CD1c-positive myeloid dendritic cell (primary cell): ENCODE measurements around the gene BIN1.
"Not testable (repeated sequence)": the region's sequence is repeated elsewhere in the genome, so short reads cannot be mapped to it uniquely, and the experiment has no call there.

Experiments
- DNase-seq: peaks from one replicate; pipeline ENCODE4 v3.0.0-alpha.2; 2016; ENCODE audit errors: extremely low spot score

BIN1 gene

DNA sequence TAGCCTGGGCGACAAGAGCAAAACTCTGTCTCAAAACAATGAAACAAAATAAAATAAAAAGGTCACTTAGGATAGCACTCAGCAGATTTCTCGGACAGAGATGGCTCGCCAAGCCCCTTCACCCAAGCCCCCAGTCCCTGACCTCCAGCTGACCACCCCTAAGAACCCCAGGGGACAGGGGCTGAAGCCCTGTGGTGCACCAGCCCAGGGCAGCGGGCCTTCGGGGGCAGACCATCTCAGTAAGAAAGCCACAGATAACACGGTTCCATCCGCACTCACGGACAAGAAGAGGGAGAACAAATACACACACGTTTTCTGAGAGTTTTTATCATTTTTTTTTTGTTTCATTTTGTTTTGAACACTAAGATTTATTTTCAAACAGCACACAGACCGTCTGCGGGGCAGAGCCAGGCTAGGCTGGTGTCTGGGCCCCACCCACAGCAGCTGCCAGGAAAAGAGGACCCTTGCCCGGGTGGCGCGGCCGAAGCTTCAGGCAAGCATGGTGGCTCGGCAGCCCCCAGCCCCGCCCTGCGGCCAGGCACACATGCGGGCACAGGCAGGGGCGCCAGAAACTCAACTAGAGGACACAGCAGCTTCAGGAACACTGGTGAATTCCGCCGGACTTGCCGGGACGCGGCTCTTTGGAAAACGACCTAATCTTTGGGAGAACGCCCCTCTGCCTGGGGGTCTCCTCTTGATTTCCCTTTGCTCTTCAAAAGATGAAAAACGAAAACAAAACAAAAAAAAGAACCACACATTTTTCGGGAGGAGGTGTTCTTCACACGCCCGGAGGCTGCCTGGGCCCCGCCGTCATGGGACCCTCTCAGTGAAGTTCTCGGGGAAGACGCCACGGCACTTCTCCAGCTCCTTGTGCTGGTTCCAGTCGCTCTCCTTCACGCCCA lies 59.0 kb downstream of the BIN1 start:
- no peak for DNase-seq

DNA sequence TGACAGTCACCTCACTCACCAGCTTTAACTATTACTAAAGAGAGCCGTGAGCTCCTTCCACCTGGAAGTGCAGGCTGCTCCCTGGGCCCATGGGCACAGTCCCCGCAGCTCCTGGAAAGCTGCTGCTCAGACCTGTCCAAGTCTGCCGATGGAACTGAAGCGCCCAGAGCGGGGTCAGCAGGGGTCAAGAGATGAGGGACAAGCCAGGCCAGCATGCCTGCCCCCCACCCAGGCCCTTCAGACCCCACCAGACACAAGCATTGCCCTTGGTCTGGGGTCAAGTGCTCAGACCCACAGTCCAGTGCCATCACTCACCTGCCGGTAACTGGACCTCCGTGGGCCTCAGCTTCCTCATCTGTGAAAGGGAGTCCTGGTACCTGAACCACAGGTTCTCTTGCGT lies 59.9 kb downstream of the BIN1 start:
- DNase-seq: no peak

DNA sequence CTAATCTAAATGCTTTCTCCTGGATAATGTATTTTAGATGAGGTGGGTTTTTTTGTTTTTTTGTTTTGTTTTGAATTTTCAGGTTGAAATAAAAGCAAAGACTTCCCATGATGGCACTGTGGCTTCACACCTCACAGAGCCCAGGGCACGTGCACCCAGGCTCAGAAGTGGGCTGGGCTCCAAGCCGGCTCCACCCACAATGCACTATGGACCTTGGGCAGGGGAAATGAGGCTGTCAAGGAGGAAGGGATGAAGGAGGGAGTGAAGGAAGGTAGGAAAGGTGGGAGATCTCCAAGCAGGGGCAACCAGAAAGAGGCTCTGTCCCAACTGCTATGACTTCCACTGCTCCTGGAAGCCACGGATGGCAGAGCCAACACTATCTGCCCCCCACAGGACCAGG lies 60.4 kb downstream of the BIN1 start:
- no peak for DNase-seq

DNA sequence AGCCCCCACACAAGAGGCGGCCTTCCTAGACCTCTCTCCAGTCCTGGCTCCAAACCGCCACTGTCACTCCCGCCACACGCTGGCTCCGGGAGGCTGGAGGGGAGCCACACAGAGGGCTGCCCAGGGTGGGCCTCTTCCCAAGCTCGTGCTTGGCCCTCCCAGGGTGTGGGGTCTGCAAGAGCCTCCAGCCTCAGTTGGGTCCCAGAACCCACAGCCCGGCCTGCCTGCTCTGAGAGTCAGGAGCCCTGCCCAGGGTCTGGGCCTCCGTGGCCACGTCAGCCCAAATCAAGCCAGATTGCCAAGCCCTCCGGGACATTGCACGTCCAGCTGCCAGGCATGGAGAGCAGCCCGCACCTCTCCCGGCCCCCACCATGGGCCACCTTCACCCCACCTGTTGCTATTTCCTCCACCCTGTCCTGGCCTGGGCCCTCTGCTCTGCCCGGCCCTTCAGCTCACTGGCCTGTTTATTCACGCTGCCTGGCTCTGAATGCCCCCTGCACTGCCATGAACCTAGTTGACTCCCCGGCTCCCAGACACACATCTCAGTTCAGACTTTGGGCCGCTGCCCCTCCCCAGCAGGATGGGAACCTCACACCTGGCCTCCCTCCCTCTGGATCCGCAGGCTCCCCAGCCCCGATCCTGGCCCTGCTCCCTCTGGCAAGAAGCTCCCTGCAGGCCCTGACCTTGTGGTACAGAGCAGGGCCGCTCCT lies 61.0 kb downstream of the BIN1 start:
- no peak for DNase-seq

DNA sequence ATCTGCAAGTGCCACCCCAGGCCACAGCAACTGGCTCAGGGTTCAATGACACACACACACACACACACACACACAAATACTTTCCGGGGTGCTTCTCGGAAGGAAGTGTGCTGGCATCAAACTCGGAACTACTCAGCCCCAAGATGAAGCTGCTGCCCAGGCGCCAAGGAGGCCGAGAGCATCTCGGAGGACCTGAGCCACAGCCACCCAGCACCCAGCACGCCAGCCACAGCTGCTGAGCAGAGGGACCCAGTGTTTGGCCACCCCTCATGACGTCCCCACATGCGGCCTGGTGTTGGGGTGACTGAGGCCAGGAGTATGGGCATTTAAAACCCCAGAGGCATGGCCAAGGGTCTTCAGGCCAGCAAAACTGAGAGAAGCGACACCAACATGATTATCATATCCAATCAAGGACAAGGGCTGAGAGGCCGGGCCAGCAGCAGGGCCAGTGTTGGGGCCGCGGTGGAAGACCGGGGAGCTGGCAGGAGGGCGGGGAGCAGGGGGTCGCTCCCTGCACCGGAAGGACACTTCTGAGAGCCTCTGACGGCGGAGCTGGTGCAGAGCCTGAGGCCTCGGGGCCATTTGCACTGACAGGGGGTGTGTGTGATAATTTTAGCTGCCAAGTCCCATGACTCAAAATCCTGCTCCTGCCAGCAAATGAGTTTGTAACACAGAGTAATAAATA lies 61.8 kb downstream of the BIN1 start:
- no peak for DNase-seq

DNA sequence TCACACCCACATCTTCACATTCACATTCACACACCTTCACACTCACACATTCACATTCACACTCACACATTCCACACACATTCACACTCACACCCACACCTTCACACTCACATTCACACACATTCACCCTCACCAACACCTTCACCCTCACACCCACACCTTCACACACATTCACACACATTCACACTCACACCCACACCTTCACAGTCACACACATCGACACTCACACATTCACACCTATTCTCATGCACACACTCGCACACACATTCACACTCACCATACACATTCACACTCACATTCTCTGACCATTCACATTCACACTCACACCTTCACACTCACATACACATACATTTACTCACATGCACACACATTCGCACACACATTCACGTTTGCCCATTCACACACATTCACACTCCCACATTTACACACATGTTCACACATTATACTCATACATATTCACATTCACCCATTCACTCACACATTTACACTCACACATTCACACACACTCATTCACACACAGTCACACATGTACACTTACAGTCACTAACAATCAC lies 62.7 kb downstream of the BIN1 start:
- DNase-seq: no peak

DNA sequence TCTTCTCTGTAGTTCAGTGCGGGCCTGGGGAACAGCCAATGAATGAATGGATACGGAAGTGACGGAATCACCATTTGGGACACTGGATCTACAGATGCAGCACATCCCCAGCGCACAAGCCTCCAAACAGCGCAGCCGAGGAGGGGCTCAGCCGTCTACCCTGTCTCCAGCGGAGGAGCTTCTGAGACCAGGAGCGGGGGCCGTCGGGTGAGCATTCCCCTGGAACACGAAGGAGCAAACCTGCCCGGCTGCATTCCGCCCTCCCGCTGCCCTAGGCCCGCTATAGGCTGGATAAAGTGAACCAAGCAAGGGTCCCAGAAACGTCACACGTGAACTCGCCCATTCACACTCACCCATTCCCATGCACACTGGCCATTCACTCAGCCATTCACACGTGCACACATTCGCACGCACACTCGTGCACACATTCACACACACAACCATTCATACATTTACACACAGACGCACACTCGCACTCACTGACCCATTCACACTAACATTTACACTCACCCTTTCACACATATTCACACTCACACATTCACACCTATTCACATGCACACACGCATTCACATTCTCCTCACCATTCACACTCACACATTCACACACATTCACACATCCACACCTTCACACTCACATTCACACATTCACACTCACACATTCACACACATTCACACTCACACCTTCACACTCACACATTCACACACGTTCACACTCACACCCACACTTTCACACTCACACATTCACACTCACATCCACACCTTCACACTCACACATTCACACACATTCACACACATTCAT lies 63.4 kb downstream of the BIN1 start:
- DNase-seq: no peak

DNA sequence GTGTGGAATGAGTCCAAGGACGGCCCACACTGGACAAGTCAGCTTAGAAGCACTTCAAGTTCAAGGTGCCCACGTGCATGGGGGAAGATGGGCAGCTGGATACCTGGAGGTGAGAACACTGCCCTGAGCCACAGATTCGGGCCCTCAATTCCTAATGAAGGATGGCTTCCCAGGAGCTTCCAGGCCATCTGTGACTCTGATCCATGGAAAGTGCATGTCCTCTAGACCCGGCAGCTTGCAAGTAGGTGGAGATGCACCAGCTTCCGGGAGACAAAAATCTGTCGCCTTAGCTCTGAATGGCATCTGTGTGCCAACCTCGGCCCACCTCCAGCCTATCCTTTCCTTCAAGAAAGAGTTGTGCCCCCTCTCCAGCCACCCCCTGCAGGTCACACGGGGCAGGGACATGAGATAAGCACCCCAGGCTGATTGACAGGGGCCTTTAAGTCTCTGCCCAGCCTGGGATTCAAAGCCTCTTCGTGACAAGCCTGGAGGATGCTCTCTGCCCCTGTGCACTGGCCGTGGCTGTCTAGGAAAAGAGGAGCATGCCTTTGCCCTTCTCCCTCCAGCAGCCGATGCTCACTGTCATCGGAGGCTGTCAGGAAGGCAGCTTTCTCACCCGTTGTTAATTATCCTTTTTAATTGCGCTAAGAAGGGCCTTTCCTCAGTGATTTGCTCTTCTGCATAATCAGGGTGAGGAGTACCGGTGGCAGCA lies 65.5 kb downstream of the BIN1 start:
- no peak for DNase-seq

DNA sequence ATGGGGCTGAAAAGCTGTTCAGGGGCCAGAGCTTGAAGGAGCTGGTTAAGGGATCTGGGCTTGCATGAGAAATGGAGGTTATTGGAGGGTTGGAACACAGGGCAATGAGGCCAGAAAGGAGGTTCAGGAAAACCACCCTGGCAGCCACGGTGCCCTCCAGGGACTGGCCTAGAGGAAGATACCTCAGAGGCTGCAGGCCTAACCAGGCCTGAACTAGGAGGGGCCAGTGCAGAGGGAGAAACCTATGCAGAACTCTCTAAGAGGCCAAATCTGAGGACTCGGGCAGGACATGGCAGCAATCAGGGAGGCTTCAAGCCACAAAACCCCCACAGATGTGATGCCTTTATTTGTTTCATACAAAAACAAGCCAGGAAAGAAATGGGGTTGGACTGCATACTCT lies 66.8 kb downstream of the BIN1 start:
- no peak for DNase-seq

DNA sequence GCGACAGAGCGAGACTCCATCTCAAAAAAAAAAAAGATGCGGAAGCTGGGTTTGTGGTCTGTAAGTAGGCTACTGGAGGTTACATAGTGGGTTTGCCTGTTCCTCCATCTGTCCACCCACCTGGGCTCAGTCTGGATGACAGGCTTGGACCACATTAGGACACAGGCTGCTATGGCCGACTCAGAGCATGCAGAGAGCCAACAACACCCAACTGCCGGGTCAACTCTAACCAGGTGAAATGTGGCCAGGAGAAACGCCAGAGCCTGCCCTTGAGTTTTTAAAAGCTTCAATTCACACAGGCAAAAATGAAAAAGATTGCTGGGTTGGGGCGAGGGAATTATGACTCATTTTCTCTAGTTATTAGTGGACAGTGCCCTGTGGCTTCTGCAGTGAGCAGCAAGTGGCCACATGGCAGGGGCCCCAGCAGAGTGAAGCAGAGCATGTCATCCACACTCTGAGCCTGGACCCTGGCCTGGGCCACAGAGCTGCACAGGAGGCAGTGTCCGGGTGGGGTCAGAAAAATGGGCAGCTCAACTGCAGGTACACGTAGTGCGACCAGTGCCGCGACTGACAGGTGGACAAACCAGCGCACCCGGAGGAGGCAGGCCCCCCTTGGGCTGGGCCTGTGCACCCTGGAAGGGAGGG lies 67.4 kb downstream of the BIN1 start:
- DNase-seq: no peak

DNA sequence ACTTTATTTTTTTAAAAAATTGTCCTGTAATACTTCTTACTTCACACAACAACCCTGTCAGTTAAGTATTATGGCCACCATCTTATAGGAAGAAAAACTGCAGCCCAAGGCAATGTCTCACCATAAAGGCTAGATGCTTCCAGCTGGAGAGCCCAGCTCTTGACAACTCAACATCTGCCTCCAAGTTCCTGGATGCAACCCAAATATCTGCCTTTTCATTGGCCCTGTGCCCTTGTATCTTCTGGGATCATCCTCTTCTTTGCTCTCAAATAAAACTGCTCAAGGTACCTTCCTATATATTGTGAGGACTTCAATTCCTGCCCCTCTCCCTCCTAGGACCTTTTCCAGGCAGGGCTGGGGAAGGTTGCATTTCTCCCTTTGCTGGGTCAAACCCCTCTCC lies 69.5 kb downstream of the BIN1 start:
- no peak for DNase-seq

DNA sequence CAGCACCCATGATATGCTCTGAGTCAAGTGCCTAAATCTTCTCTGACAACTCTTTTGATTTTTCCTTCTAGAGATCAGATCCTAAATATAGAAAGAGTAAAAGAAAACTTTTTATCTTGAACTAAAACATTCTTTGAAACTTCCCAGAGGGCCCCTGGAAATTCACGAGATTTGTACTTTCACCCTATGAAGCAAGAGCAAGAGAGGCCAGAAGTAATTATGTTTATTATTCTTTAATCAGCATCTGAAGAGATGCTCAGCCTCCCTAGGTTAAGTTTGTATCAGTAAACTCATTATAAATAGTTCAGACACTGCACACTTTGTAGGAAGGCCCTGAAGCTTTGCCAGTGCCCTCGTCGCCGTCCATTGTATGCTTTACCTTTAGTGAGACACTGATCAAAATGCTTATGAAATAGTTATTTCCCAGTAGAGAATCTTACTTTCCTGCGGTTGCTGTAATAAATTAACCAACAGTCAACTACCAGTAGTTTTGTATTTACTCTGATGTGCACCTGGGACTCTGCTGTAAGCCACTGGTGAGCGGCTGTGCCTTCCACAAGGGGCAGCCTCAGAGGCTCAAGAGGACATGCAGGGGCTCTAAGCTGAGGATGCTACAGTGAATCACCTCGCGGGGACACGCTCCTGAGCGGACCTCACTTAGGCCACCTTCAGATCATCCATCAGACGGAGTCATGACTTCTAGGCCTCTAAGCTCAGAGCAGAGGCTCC lies 71.9 kb downstream of the BIN1 start:
- DNase-seq: no peak

DNA sequence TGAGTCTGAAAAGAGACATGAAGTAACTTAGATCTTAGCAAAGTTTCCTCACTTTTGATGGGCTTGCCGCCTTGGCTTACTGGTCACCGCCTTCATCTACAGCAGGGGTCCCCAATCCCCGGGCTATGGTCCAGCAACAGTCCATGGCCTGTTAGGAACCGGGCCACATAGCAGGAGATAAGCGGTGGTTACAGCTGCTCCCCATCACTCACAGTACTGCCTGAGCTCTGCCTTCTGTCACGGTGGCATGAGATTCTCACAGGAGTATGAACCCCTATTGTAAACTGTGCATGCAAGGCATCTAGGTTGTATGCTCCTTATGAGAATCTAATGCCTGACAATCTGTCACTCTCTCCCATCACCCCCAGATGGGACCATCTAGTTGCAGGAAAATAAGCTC lies 72.9 kb downstream of the BIN1 start:
- no peak for DNase-seq

DNA sequence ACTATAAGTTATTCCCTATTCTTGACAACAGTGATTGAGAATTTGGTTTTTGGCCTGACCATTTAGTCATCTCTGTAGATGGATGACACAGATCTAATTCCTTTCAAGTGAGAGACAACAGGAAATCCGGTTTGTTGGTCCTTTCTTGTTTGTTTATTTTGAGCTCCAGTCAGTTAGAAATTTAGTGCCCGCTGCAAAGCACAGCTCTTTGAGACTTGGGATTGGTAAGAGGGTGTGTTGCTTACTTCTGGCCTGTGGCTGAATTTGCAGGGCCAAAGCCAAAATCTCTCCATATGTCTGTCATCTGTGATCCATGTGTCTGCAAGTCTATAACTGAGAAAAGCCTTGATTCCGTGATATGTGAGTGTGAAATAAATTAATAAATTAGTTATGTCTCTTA lies 74.3 kb downstream of the BIN1 start:
- DNase-seq: no peak

DNA sequence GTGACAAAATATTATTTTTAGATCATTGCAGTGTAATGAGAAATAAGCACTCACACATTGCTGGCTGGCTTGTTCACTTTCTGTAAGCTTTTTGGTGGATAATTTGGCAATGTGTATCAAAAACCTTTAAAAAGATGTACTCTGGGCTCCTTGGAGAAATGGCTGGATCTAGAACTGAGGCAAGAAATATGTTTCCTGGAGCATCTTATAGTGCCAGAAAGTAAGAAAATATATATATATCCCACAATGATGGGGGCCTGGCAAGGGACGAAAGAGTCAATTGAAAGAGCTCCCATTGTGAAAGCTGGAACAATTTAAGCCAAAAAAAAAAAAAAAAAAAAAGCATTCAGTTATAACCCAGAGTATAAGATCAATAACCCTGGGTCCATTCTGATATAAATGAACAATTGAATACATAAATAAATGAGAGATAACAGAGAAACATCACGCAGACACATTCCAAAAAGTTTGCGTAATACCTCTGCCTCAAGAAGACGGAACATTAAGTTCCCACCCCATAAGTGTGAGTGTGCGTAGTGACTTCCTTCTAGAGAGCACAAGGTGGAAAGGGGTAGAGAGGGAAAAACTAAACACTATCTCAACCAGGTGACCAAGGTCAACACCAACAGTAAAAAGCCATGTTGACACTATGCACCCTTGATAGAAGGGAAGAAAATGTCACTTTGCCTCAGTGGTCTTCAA lies 77.5 kb downstream of the BIN1 start:
- no peak for DNase-seq

DNA sequence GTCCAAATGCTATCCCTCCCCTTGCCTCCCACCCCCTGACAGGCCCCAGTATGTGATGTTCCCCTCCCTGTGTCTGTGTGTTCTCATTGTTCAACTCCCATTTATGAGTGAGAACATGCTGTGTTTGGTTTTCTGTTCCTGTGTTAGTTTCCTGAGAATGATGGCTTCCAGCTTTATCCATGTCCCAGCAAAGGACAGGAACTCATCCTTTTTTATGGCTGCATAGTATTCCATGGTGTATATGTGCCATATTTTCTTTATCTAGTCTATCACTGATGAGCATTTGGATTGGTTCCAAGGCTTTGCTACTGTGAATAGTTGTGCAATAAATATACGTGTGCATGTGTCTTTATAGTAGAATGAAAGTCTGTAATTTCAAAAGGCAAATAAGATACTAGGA lies 78.2 kb downstream of the BIN1 start:
- not testable (repeated sequence) for DNase-seq

DNA sequence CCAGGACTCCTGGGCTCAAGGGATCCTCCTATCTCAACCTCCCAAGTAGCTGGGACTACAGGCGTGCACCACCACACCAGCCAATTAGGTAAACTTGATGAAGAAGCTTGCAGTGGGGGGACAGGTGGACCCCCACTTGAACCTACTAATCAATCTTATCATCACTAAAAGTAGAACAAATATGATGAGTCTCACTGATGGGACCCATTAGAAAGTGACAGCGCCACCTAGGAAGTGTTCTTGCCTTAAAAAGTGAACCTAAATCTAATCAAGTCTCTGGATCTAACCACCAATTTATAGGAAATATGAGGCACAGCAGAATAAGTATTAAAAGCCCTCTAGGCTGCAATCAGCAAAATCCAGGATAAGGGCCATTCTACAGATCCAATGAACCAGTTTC lies 79.2 kb downstream of the BIN1 start:
- no peak for DNase-seq

DNA sequence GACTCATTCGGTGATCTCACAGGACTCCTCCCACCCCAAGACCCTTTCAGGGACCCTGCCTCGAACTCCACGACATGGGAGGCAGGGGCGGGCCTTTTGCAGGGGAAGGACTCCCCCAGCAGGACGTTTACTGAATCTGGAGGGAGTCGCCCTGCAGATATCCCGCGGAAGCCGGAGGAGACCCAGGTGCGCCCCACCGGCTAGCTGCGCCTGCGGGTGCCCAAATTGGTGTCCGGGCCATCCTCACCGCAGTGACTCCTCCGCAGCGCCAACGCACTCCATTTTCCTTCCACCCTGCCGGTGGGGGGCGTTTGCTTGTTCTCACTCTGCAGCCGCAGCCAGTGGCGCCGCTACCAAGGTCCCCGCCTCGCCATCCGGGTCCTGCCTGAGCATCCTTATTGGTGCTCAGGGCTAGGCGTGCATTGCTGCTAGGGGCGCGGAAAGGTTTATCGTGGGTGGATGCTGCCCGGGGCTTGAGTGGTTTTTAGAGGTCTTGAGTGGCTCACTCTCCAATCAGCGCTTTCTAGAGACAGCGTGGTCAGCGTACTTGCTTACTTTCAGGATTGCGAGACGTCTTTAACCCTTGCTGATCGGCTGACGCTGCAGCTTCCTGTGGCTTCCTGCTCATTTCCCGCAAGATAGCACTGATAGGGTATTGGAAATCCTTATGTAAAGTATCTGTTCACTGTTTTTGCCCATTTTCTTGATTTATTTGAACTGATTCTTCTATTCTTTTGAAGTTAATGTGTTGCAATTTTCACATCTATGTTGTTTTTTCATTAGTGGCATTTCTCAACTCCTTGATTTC lies 81.4 kb downstream of the BIN1 start:
- peak; percentile 61 for DNase-seq
